GM23338 (cell line): ENCODE measurements around the gene S100A5. TPM values are rescaled to one million over a fixed set of nuclear protein-coding genes. Genes with fewer than 3 reads are reported as not detected.

Source experiments
- ATAC-seq: fragments of 200-7000 bp; cut with Tn5 transposase; 3 replicates; pipeline ENCODE4 v1.9.1; 2020
- DNase-seq: peaks from one replicate; pipeline ENCODE4 v3.0.0-alpha.2; 2015; ENCODE audit warnings: low spot score
- H2AFZ ChIP-seq: fragments of 200-600 bp; sonication (generic); 2 replicates; pipeline ENCODE4 v1.8.0; 2016; ENCODE audit warnings: antibody characterized with exemption, mild to moderate bottlenecking, moderate library complexity
- H3F3A ChIP-seq: fragments of 200-600 bp; sonication (generic); replicated peaks from 2 replicates; pipeline ENCODE4 v1.8.0; 2017; ENCODE audit warnings: antibody characterized with exemption, mixed run types, low read depth
- H3K27ac ChIP-seq: fragments of 200-600 bp; sonication (generic); 2 replicates; pipeline ENCODE4 v1.6.1; 2016; ENCODE audit warnings: low read depth
- H3K27me3 ChIP-seq: fragments of 200-600 bp; sonication (generic); 2 replicates; pipeline ENCODE4 v1.8.0; 2016; ENCODE audit warnings: mild to moderate bottlenecking, mixed run types, moderate library complexity; ENCODE audit not compliant: insufficient read depth
- H3K36me3 ChIP-seq: fragments of 200-600 bp; sonication (generic); 2 replicates; pipeline ENCODE4 v1.8.0; 2016; ENCODE audit warnings: mild to moderate bottlenecking; ENCODE audit not compliant: insufficient read depth
- H3K4me1 ChIP-seq: fragments of 200-600 bp; sonication (generic); 2 replicates; pipeline ENCODE4 v1.8.0; 2016; ENCODE audit warnings: mild to moderate bottlenecking, moderate library complexity; ENCODE audit not compliant: insufficient read depth
- H3K4me2 ChIP-seq: fragments of 200-600 bp; sonication (generic); 2 replicates; pipeline ENCODE4 v1.7.1; 2017; ENCODE audit warnings: mixed run types
- H3K4me3 ChIP-seq: fragments of 200-600 bp; sonication (generic); 2 replicates; pipeline ENCODE4 v1.6.1; 2016; ENCODE audit warnings: mixed run types
- H3K79me2 ChIP-seq: fragments of 200-600 bp; sonication (generic); replicated peaks from 2 replicates; pipeline ENCODE4 v1.8.0; 2017; ENCODE audit warnings: mild to moderate bottlenecking; ENCODE audit not compliant: insufficient read depth
- H3K9me2 ChIP-seq: fragments of 200-600 bp; sonication (generic); 2 replicates; pipeline ENCODE4 v1.8.0; 2017; ENCODE audit not compliant: insufficient read depth
- H4K20me1 ChIP-seq: fragments of 200-600 bp; sonication (generic); replicated peaks from 2 replicates; pipeline ENCODE4 v1.8.0; 2017; ENCODE audit warnings: mild to moderate bottlenecking; ENCODE audit not compliant: insufficient read depth
- H3K27ac Mint-ChIP-seq: 2 replicates; pipeline ENCODE4 v1.8.0; 2020; ENCODE audit warnings: inconsistent platforms, mild to moderate bottlenecking, moderate library complexity, mixed read lengths
- H3K27me3 Mint-ChIP-seq: 3 replicates; pipeline ENCODE4 v1.8.0; 2022; ENCODE audit warnings: low read depth, mild to moderate bottlenecking, moderate library complexity, mixed read lengths, inconsistent platforms; ENCODE audit not compliant: insufficient read depth, poor library complexity
- H3K36me3 Mint-ChIP-seq: 3 replicates; pipeline ENCODE4 v1.8.0; 2021; ENCODE audit warnings: low read depth, mild to moderate bottlenecking, inconsistent platforms, moderate library complexity, mixed read lengths
- H3K4me1 Mint-ChIP-seq: 3 replicates; pipeline ENCODE4 v1.8.0; 2020; ENCODE audit warnings: mild to moderate bottlenecking, inconsistent platforms, mixed read lengths
- H3K4me3 Mint-ChIP-seq: 3 replicates; pipeline ENCODE4 v1.8.0; 2021; ENCODE audit warnings: moderate library complexity, mild to moderate bottlenecking, inconsistent platforms, mixed read lengths
- H3K9me3 Mint-ChIP-seq: 3 replicates; pipeline ENCODE4 v1.8.0; 2020; ENCODE audit warnings: moderate library complexity, mild to moderate bottlenecking, inconsistent platforms, mixed read lengths
- CREB1 ChIP-seq: fragments of 250-450 bp; sonication (Bioruptor Pico); IDR thresholded peaks from 2 replicates; pipeline ENCODE4 v1.5.0; 2020; ENCODE audit warnings: low read depth, mild to moderate bottlenecking, moderate library complexity
- CTCF ChIP-seq, 2 experiments: fragments of 200-600 bp in 1 of 2; sonication (generic) in 1 of 2; conservative IDR thresholded peaks; 2 replicates each; pipeline versions ENCODE4 v1.5.1 to v1.6.1; 2016 to 2017; ENCODE audit warnings: antibody characterized with exemption in 2 of 2, low read depth in 2 of 2, mild to moderate bottlenecking in 2 of 2, moderate library complexity in 1 of 2
- EZH2 ChIP-seq: fragments of 200-600 bp; sonication (generic); IDR thresholded peaks from one replicate; pipeline ENCODE4 v1.8.0; 2017; ENCODE audit warnings: antibody characterized with exemption, mild to moderate bottlenecking, low read depth; ENCODE audit not compliant: unreplicated experiment
- JUNB ChIP-seq: IDR thresholded peaks from one replicate; pipeline ENCODE4 v1.6.1; 2016; ENCODE audit warnings: antibody characterized with exemption; ENCODE audit not compliant: unreplicated experiment
- NANOG ChIP-seq: IDR thresholded peaks from 2 replicates; pipeline ENCODE4 v1.6.1; 2016; ENCODE audit warnings: antibody characterized with exemption, borderline replicate concordance
- REST ChIP-seq: IDR thresholded peaks from one replicate; pipeline ENCODE4 v1.6.1; 2018; ENCODE audit warnings: antibody characterized with exemption; ENCODE audit not compliant: unreplicated experiment
- STAT1 ChIP-seq: IDR thresholded peaks from one replicate; pipeline ENCODE4 v1.6.1; 2016; ENCODE audit warnings: antibody characterized with exemption; ENCODE audit not compliant: unreplicated experiment
- ZNF114 ChIP-seq: fragments of 250-450 bp; sonication (Bioruptor Pico); IDR thresholded peaks from 2 replicates; pipeline ENCODE4 v1.5.0; 2020; ENCODE audit warnings: mild to moderate bottlenecking, moderate library complexity
- ZNF331 ChIP-seq: fragments of 250-450 bp; sonication (Bioruptor Pico); IDR thresholded peaks from 2 replicates; pipeline ENCODE4 v1.5.0; 2020; ENCODE audit warnings: low read depth, mild to moderate bottlenecking, moderate library complexity
- polyA plus RNA-seq: library from polyadenylated mRNA; unstranded; fragments of >200 nt; fragmentation: Nextera tagmentation; extraction: Ambion mirVana; gene quantifications from 2 replicates; pipeline ENCODE4 v1.2.1, GENCODE V29; 2016
- total RNA-seq: library from RNA; depleted of rRNA; stranded (reverse); fragments of >200 nt; shearing (Covaris generic); gene quantifications from 2 replicates; pipeline ENCODE4 v1.2.3, GENCODE V29; 2014
- TF ChIP-seq, protein P1 (sequence below): IDR thresholded peaks from 2 replicates; pipeline ENCODE4 v1.6.1; 2016; ENCODE audit warnings: antibody characterized with exemption

S100A5 gene
- total and polyA plus RNA-seq, 2 experiments from 2014 or later, result 0.47 TPM; not detected in 1

DNA sequence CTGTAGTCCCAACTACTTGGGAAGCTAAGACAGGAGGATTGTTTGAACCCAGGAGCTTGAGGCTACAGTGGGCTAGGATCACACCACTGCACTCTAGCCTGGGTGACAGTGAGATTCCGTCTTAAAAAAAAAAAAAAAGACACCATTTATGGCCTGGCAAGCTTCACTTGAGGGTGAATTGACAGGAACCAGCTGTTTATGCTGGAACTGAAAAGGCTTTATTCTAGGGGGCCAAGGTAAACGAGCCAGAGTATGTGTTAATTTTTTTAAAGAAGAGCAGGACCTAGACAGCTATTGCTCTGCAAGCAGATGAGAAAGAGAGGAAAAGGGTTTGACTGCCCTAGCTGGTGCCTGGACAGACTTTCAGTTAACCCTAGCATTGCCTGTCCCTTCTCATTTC, 42.0 kb downstream of the S100A5 start:
- TF ChIP-seq REST (no peak), NANOG (no peak), STAT1 (no peak), CREB1 (no peak), JUNB (no peak), EZH2 (no peak), CTCF (conservative IDR thresholded peaks at IDR 0.05; ENCODE audit: low read depth in 2 of 2) (no peak), ZNF331 (no peak)
- Histone ChIP-seq H3F3A (no peaks in the 10 kb centered on the region), H3K4me1 (peaks cover 5% of the 10 kb centered on the region), H2AFZ (no peak overlapping the region), H3K36me3 (no peaks in the 10 kb centered on the region), H3K27me3 (no peaks in the 10 kb centered on the region), H3K79me2 (no peaks in the 10 kb centered on the region), H4K20me1 (no peaks in the 10 kb centered on the region), H3K9me2 (no peaks in the 10 kb centered on the region), H3K4me2 (no peak overlapping the region), H3K4me3 (no peak overlapping the region), H3K27ac (no peak overlapping the region)
- DNase-seq (no peak), ATAC-seq (no peak)
- Mint-ChIP-seq H3K9me3 (no peaks in the 10 kb centered on the region), H3K36me3 (no peaks in the 10 kb centered on the region), H3K27ac (no peak overlapping the region), H3K4me1 (peaks cover 22% of the 10 kb centered on the region), H3K27me3 (peaks cover 2% of the 10 kb centered on the region), H3K4me3 (no peak overlapping the region)

DNA sequence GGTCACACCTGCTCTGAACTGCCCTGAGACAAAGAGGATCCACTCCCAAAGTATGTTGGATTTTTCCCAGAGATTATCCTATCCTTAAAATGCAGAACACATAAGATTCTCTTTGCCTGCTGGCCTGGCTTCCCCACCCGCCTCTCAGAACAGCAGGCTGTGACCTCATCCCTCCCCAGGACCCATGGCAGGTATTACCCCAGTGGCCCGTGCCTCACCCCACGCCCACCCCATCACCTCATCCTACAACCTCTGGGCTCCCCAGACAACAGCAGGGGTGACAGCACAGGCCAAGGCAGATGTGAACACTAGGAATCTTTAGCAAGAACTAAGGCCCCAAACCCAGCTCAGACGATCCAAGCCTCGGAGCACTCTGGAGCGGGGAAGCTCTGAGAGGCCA, 45.2 kb downstream of the S100A5 start:
- Mint-ChIP-seq H3K4me3 (no peak overlapping the region), H3K4me1 (peaks cover 31% of the 10 kb centered on the region), H3K27ac (0 out of 2 replicates have a peak overlapping the region, but pooled peaks have one; percentile 30), H3K9me3 (no peaks in the 10 kb centered on the region), H3K27me3 (peaks cover 2% of the 10 kb centered on the region), H3K36me3 (no peaks in the 10 kb centered on the region)
- peaks cover 5% of the 10 kb centered on the region for H3K4me1 ChIP-seq
- H3K9me2 ChIP-seq, result no peaks in the 10 kb centered on the region
- no peak overlapping the region for H3K27ac ChIP-seq
- no peak for DNase-seq
- no peak for ATAC-seq
- no peaks in the 10 kb centered on the region for H4K20me1 ChIP-seq
- no peaks in the 10 kb centered on the region for H3K36me3 ChIP-seq
- no peaks in the 10 kb centered on the region for H3K27me3 ChIP-seq
- no peaks in the 10 kb centered on the region for H3F3A ChIP-seq
- no peak overlapping the region for H3K4me2 ChIP-seq
- no peaks in the 10 kb centered on the region for H3K79me2 ChIP-seq
- no peak overlapping the region for H3K4me3 ChIP-seq
- peak overlapping the region; percentile 89 for H2AFZ ChIP-seq
- TF ChIP-seq ZNF114 (CRISPR knock-in tag) (no peak), REST (no peak), CTCF (conservative IDR thresholded peaks at IDR 0.05; ENCODE audit: low read depth in 2 of 2) (no peak)
- TF ChIP-seq, protein P1, sequence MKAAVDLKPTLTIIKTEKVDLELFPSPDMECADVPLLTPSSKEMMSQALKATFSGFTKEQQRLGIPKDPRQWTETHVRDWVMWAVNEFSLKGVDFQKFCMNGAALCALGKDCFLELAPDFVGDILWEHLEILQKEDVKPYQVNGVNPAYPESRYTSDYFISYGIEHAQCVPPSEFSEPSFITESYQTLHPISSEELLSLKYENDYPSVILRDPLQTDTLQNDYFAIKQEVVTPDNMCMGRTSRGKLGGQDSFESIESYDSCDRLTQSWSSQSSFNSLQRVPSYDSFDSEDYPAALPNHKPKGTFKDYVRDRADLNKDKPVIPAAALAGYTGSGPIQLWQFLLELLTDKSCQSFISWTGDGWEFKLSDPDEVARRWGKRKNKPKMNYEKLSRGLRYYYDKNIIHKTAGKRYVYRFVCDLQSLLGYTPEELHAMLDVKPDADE, result no peak
